Naive thymus-derived CD8-positive, alpha-beta T cell (primary cell): Measurements from ENCODE around the gene TP53INP2. TPM values are rescaled to one million over a fixed set of nuclear protein-coding genes. Genes with fewer than 3 reads are reported as not detected.
A peak's percentile ranks its signal among the peaks of the same experiment; 100 is the strongest.
"Not testable (repeated sequence)": the region's sequence is repeated elsewhere in the genome, so short reads cannot be mapped to it uniquely, and the experiment has no call there.

Experiments
- ATAC-seq, 2 donors: fragments of 150-1000 bp; cut with Tn5 transposase in 1 of 2; sonication (Bioruptor Pico), chemical (Tn5 transposase) in 1 of 2; 1 replicate in 1 of 2; 2 replicates in 1 of 2; pipeline ENCODE4 v1.10.0; 2021; ENCODE audit warnings: mild to moderate bottlenecking in 2 of 2, moderate library complexity in 2 of 2
- POLR2A ChIA-PET: fragments of 350-600 bp; sonication (Branson Sonifier 250); formaldehyde crosslinking; loops from one replicate; lab custom pipeline; 2021; ENCODE audit warnings: antibody characterized with exemption; lab: Charles Lee
- DNase-seq, 10 donors: peaks; one replicate each; pipeline versions ENCODE4 v3.0.0 to v3.0.0-alpha.2; 2020 to 2022
- H3K27ac Mint-ChIP-seq, 10 donors: one replicate each; pipeline ENCODE4 v1.8.0; 2020 to 2022; ENCODE audit warnings: mild to moderate bottlenecking in 10 of 10, mixed read lengths in 10 of 10, moderate library complexity in 4 of 10, inconsistent platforms in 1 of 10
- H3K27me3 Mint-ChIP-seq, 5 donors: one replicate each; pipeline ENCODE4 v1.8.0; 2021 to 2022; ENCODE audit warnings: mixed read lengths in 5 of 5
- H3K36me3 Mint-ChIP-seq, 3 donors: one replicate each; pipeline ENCODE4 v1.8.0; 2020 to 2022; ENCODE audit warnings: mixed read lengths in 3 of 3, mild to moderate bottlenecking in 2 of 3, inconsistent platforms in 1 of 3
- H3K4me1 Mint-ChIP-seq, 4 donors: one replicate each; pipeline ENCODE4 v1.8.0; 2021 to 2022; ENCODE audit warnings: mixed read lengths in 4 of 4
- H3K4me3 Mint-ChIP-seq, 10 donors: one replicate each; pipeline ENCODE4 v1.8.0; 2020 to 2022; ENCODE audit warnings: mild to moderate bottlenecking in 10 of 10, mixed read lengths in 10 of 10, moderate library complexity in 6 of 10, inconsistent platforms in 1 of 10
- H3K9me3 Mint-ChIP-seq, 9 donors: one replicate each; pipeline ENCODE4 v1.8.0; 2020 to 2022; ENCODE audit warnings: mixed read lengths in 9 of 9, mild to moderate bottlenecking in 3 of 9, inconsistent platforms in 1 of 9, moderate library complexity in 1 of 9
- polyA plus RNA-seq, 3 donors: library from polyadenylated mRNA; unstranded; fragments of 300-500 nt; fragmentation: Illumina TruSeq; gene quantifications; one replicate each; pipeline ENCODE4 v1.2.3, GENCODE V29; 2021
- total RNA-seq, 8 experiments: library from RNA in 2 of 8; stranded (reverse) in 2 of 8; gene quantifications; one replicate each; pipeline ENCODE4 v1.2.3 and lab custom pipeline; 2021 to 2026

The TP53INP2 gene
- 1 to 10 TPM; 1.7 to 1.8 TPM for total RNA-seq
- polyA plus RNA-seq = under 1 TPM; 0.08 to 0.64 (median 0.53) TPM
- total RNA-seq (lab: John Stamatoyannopoulos, UW) = 0.97 to 148 (median 2.9) reads per million in 6 experiments

- H3K9me3 Mint-ChIP-seq = no peaks in the 10 kb centered on the region
- POLR2A ChIA-PET = interaction anchor here (0.6 to 1.7 kb wide), 6 partner anchors 27 to 831 kb away, joined by 3 to 17 read pairs (median 4); partner anchors contain the start of gene PIGU
- DNase-seq = peak; percentile 73 to 94 (median 89)
- H3K27ac Mint-ChIP-seq = peak within 1 kb of the TSS; percentile 88 to 100 (median 98)
- peaks cover 0 to 10% (median 5%) of the 10 kb centered on the region in 5 donors for H3K27me3 Mint-ChIP-seq
- no peaks in the 10 kb centered on the region for H3K36me3 Mint-ChIP-seq
- H3K4me3 Mint-ChIP-seq = peak within 1 kb of the TSS; percentile 88 to 98 (median 94)
- peaks cover 16 to 37% (median 21%) of the 10 kb centered on the region in 4 donors for H3K4me1 Mint-ChIP-seq
- ATAC-seq = peak; percentile 51 to 66
Measured at GRCh38 chr20:34704177-34705007, at the start of gene TP53INP2. Gene TP53INP2, plus strand, starts transcription at chr20:34704344. Its CDS starts 4,396 bp downstream, at chr20:34708740.

- POLR2A ChIA-PET, H3K9me3 Mint-ChIP-seq, H3K27me3 Mint-ChIP-seq, DNase-seq, H3K4me3 Mint-ChIP-seq, ATAC-seq, H3K27ac Mint-ChIP-seq, H3K4me1 Mint-ChIP-seq: not testable (repeated sequence)
- peaks cover 0 to 28% (median 5%) of the 10 kb centered on the region in 3 donors for H3K36me3 Mint-ChIP-seq
Measured at GRCh38 chr20:34658654-34659053, 45.5 kb upstream of the TP53INP2 start.

- ATAC-seq, H3K4me1 Mint-ChIP-seq, POLR2A ChIA-PET, H3K27ac Mint-ChIP-seq, H3K27me3 Mint-ChIP-seq, H3K9me3 Mint-ChIP-seq, DNase-seq, H3K4me3 Mint-ChIP-seq: not testable (repeated sequence)
- peaks cover 0 to 10% (median 0%) of the 10 kb centered on the region in 3 donors for H3K36me3 Mint-ChIP-seq
Measured at GRCh38 chr20:34661811-34662210, 42.3 kb upstream of the TP53INP2 start.

- DNase-seq = no peak
- POLR2A ChIA-PET = interaction anchor here (1.4 kb wide), 1 partner anchor 14 kb away, joined by 4 read pairs; the partner anchor contains the start of gene PIGU
- no peak for ATAC-seq
- peaks cover 0 to 3% (median 0%) of the 10 kb centered on the region in 3 donors for H3K36me3 Mint-ChIP-seq
- no peaks in the 10 kb centered on the region for H3K27me3 Mint-ChIP-seq
- peaks cover 1 to 9% (median 4%) of the 10 kb centered on the region in 4 donors for H3K4me1 Mint-ChIP-seq
- no peak overlapping the region for H3K27ac Mint-ChIP-seq
- no peak overlapping the region for H3K4me3 Mint-ChIP-seq
- H3K9me3 Mint-ChIP-seq = no peaks in the 10 kb centered on the region
Measured at GRCh38 chr20:34663213-34663943, 40.8 kb upstream of the TP53INP2 start.

- H3K27me3 Mint-ChIP-seq, DNase-seq, H3K27ac Mint-ChIP-seq, H3K4me3 Mint-ChIP-seq, H3K9me3 Mint-ChIP-seq, ATAC-seq, H3K36me3 Mint-ChIP-seq: not testable (repeated sequence)
- peaks cover 1 to 13% (median 4%) of the 10 kb centered on the region in 4 donors for H3K4me1 Mint-ChIP-seq
- POLR2A ChIA-PET = interaction anchor here (0.7 kb wide), 1 partner anchor 1791 kb away, joined by 3 read pairs; no protein-coding TSS in a partner anchor
Measured at GRCh38 chr20:34664751-34665150, 39.4 kb upstream of the TP53INP2 start.

- POLR2A ChIA-PET = no interaction called here
- Mint-ChIP-seq H3K9me3 (peaks cover 0 to 3% (median 0%) of the 10 kb centered on the region in 9 donors), H3K36me3 (peaks cover 0 to 8% (median 3%) of the 10 kb centered on the region in 3 donors), H3K27ac (no peak overlapping the region), H3K4me1 (peaks cover 0 to 21% (median 4%) of the 10 kb centered on the region in 4 donors), H3K27me3 (no peaks in the 10 kb centered on the region), H3K4me3 (no peak overlapping the region)
- ATAC-seq (no peak), DNase-seq (no peak)
Measured at GRCh38 chr20:34669094-34669493, 35.0 kb upstream of the TP53INP2 start.

GRCh38 chr20:34673412-34673811 is 30.7 kb upstream of the TP53INP2 start:
- no peak for ATAC-seq
- no peak for DNase-seq
- no peak overlapping the region for H3K4me3 Mint-ChIP-seq
- H3K27ac Mint-ChIP-seq = no peak overlapping the region
- H3K4me1 Mint-ChIP-seq = peaks cover 9 to 42% (median 18%) of the 10 kb centered on the region in 4 donors
- peaks cover 0 to 3% (median 0%) of the 10 kb centered on the region in 9 donors for H3K9me3 Mint-ChIP-seq
- no peaks in the 10 kb centered on the region for H3K27me3 Mint-ChIP-seq
- peaks cover 0 to 8% (median 3%) of the 10 kb centered on the region in 3 donors for H3K36me3 Mint-ChIP-seq
- POLR2A ChIA-PET = interaction anchor here (0.6 to 0.7 kb wide), 3 partner anchors 27 to 565 kb away, joined by 3 to 4 read pairs (median 3); no protein-coding TSS in a partner anchor

- H3K27ac Mint-ChIP-seq = peak overlapping the region in 4 of 10 donors; percentile 36 to 98 (median 75)
- H3K4me1 Mint-ChIP-seq = peaks cover 12 to 37% (median 18%) of the 10 kb centered on the region in 4 donors
- H3K36me3 Mint-ChIP-seq = peaks cover 0 to 3% (median 0%) of the 10 kb centered on the region in 3 donors
- H3K9me3 Mint-ChIP-seq = no peaks in the 10 kb centered on the region
- H3K4me3 Mint-ChIP-seq = peak overlapping the region in 8 of 10 donors; percentile 30 to 98 (median 96)
- no peak for ATAC-seq
- DNase-seq = no peak
- H3K27me3 Mint-ChIP-seq = no peaks in the 10 kb centered on the region
- POLR2A ChIA-PET = no interaction called here
Measured at GRCh38 chr20:34675561-34675960, 28.6 kb upstream of the TP53INP2 start.

- H3K36me3 Mint-ChIP-seq = peaks cover 0 to 3% (median 0%) of the 10 kb centered on the region in 3 donors
- DNase-seq (peak in 1 of 10 donors; percentile 3), ATAC-seq (no peak)
- H3K27me3 Mint-ChIP-seq = no peaks in the 10 kb centered on the region
- POLR2A ChIA-PET = interaction anchor here (1.3 to 2.3 kb wide), 5 partner anchors 12 to 313 kb away, joined by 4 to 17 read pairs (median 5); partner anchors contain the start of genes ITCH, MAP1LC3A and TP53INP2
- H3K9me3 Mint-ChIP-seq = no peaks in the 10 kb centered on the region
- peaks cover 9 to 34% (median 18%) of the 10 kb centered on the region in 4 donors for H3K4me1 Mint-ChIP-seq
- H3K27ac Mint-ChIP-seq = peak overlapping the region; percentile 88 to 98 (median 98)
- H3K4me3 Mint-ChIP-seq = peak overlapping the region; percentile 95 to 98 (median 97)
Measured at GRCh38 chr20:34675993-34676641, 28.0 kb upstream of the TP53INP2 start.

GRCh38 chr20:34676642-34677373 is 27.3 kb upstream of the TP53INP2 start, which contains the start of gene PIGU:
Gene PIGU, minus strand, starts transcription at chr20:34677092. Its CDS starts 7 bp downstream, at chr20:34677085.
- Mint-ChIP-seq H3K27ac (peak within 1 kb of the TSS; percentile 88 to 98 (median 98)), H3K9me3 (no peaks in the 10 kb centered on the region), H3K27me3 (no peaks in the 10 kb centered on the region), H3K4me1 (peaks cover 9 to 34% (median 18%) of the 10 kb centered on the region in 4 donors), H3K36me3 (peaks cover 0 to 3% (median 0%) of the 10 kb centered on the region in 3 donors), H3K4me3 (peak within 1 kb of the TSS; percentile 95 to 98 (median 97))
- POLR2A ChIA-PET = interaction anchor here (0.6 to 2.3 kb wide), 10 partner anchors 13 to 987 kb away, joined by 3 to 17 read pairs (median 4); partner anchors contain the start of genes AHCY, DYNLRB1, ITCH and MAP1LC3A
- peak; percentile 89 to 97 (median 96) for DNase-seq
- ATAC-seq = peak; percentile 95
